Glomerular visceral epithelial cell (primary cell): ENCODE data around the gene RCAN1.

ENCODE experiments used
- DNase-seq: peaks from one replicate; pipeline ENCODE4 v3.0.0-alpha.2; 2016; ENCODE audit errors: extremely low spot score

The RCAN1 gene

DNA sequence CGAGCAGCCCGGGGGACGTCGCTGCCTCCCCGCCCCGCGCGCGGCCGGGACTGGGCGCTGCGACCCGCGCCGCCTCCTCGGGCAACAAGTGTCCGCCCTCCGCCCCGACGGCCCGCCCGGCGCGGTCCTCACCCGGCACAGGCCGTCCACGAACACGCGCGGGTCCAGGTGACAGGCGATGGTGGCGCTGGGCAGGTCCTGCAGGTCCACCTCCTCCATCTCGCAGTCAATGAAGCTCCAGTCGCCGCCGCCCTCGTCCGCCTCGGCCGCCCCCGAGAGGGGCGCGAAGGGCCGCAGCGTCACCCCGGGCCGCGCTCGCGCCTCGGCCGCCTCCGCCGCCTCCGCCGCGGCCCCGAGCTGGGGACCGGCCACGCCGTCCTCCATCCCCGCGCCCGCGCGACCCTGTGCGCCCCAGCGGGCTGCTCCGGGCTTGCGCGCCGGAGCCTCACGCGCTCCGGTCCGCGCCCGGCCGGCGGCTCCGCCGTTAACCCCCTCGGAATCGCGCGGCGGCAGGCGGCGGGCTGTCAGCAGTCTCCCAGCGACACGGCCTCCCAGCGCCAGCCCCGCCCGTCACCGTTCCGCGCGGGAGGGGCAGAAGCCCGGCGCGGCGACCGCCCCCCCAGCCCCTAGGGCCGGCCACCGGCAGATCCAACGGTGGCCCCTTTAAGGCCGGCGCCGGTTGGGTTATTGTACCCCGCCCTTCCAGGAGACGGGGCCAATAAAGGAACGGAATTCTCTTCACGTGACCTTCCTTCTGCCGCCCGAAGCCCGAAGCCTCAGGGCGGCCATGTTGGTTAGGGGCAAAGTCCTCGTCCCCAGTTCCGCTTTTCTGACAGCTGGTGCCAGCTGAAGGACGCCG is at the start of gene RCAN1:
Gene RCAN1, minus strand, starts transcription at position 486 of the 859 bp plus-strand sequence. Its CDS starts 102 bp downstream, at position 384.
- peak; percentile 92 for DNase-seq

DNA sequence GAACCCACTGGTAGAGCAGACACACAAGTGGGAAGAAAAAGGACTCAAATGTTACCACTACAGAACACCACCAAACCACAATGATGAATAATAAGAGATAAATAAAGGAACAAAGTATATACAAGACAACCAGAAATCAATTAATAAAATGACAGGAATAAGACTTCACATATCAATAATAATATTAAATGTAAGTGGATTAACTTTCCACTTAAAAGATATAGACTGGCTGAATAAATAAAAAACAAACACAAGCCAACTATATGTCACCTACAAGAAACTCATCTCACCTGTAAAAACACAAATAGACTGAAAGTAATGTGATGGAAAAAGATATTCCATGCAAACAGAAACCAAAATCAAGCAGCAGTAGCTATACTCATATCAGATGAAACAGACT is 46.9 kb upstream of the RCAN1 start:
- DNase-seq = no peak

DNA sequence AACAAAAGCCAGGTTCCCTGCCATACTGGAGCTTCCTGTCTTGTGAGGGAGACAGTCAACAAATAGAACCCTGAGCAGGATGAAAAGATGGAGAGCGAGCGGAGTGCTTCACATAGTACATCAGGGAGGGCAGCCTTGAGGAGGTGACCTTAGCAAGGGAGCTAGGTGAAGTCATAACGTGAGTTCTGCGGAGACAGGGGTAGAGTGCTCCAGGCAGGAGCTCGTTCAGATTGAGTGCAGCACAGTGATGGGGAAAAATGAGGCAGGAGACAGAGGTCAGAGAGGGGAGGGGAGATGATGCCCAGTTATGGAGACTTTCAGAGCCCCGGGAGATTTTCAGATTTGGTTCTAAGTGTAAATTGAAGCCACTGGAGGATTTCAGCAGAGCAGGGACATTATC is 38.6 kb upstream of the RCAN1 start:
- no peak for DNase-seq

DNA sequence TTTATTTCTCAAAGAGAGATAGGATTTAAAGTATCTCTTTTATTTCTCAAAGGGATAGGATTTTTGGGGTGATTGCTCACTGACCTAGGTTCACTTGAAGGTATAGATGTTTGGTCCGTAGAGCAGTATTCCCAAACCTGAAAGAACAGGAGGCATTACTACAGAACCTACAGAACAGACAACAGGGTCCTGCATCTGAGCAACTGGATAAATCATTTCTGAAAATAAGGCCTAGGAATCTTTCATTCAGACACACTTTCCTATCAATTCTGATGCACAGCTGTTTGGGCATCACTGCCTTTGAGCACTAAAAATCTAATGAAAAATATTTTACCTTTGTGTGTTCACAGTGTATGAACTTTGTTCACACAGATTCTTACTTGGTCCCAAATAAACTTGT is 36.7 kb upstream of the RCAN1 start:
- no peak for DNase-seq

DNA sequence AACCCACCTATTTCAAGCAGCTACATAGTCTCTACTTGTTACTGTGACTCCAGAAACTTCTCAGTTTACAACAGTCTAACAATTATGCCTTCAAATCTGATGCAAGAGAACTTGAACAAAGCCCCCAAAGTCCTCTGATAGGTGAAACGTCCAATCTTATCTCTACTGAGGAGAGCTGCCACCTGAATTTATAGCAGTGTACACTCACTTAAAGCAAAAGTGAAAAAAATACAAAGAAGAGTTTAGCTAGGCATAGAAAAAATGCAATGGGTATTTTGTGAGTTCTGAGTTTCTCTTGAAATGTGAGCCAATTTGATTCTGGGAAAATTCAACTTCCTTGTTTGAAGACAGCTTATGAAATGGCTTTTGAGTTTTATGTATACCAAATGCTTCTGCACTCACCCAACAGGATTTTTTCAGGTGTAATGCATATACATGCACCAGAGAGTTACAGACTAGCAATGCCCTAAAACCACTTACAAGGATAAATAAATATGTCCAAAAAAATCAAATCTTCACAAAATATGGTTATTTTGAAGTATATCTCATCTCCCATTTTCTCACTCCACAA is 36.0 kb upstream of the RCAN1 start:
- no peak for DNase-seq

DNA sequence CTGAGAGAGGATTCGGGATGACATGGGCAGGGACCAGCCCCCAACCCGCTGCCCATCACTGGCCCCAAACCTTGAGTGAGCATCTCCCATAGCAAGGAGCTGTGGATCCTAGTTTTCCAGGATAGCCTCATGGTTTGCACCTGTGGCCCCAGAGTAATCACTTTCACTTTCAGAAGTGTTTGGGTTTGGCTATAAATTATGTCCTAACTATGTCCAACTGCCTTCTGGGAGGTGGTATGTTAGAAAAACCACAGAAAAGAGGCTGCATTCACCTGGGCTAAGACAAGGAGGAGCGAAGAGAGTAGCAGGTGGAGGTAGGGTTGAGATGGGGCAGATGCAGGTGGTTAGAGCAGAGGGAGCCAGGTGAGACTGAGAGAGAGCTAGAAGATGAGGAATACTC is 34.5 kb upstream of the RCAN1 start:
- DNase-seq = no peak

DNA sequence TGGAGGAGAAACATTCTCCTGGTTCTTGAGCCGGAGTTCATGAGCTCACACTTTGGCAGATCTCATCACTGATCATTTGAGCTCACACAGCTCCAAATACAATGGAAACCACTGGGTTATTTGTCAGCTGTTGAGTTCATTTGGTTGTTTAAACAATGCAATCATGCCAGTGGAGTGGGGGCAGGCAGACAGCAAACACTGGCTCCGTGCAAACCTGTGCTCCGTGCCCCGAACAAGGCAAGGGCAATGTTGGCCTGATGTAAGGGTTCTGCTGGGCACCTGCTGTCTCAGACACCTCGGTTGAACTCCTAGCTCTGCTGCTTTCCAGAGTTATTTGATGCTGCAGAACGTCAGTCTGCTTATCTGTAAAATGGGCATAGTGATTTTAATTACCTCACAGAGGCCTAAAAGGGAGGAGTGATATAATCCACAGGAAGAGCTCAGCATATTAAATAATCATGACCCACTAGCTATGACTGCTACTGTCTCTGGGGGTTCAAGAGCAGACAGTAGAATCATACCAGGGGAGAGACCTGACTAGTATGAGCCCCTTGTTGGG is 33.9 kb upstream of the RCAN1 start:
- DNase-seq = no peak

DNA sequence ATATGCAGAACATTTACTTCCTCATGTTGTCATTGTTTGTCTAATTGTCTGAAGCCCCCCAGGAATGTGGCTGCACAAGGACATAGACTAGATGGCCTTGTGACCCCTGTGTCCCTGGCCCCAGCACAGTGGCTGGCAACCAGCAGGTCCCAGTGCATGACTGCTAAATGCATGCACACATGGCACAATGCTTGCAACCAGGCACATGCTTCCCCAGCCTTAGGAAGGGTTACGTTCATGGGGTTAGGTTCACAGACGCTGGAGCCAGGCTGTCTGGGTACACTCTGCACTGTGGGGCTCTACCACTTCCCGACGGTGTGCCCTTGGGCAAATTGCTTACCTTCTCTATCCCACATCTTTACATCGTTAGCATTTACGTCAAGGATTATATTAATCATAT is 32.6 kb upstream of the RCAN1 start:
- DNase-seq = no peak

DNA sequence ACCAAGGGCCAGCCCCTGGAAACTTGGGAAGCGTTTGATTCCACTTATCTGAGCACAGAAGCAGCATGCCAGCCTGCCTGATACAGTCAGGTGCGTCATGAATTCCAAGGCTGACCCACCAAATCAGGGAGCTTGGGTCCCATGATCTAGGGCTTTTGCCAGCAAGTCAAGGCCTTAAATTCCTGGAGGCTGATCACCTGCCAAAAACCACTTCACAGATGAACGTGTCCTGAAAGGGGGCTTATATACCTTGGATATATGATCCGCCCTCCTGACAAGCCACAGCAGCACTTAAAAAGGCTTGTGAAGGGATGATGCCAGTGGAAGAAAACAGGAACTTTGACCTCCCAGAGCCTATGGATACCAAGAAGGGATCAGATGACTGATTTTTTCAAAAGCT is 29.9 kb upstream of the RCAN1 start:
- no peak for DNase-seq

DNA sequence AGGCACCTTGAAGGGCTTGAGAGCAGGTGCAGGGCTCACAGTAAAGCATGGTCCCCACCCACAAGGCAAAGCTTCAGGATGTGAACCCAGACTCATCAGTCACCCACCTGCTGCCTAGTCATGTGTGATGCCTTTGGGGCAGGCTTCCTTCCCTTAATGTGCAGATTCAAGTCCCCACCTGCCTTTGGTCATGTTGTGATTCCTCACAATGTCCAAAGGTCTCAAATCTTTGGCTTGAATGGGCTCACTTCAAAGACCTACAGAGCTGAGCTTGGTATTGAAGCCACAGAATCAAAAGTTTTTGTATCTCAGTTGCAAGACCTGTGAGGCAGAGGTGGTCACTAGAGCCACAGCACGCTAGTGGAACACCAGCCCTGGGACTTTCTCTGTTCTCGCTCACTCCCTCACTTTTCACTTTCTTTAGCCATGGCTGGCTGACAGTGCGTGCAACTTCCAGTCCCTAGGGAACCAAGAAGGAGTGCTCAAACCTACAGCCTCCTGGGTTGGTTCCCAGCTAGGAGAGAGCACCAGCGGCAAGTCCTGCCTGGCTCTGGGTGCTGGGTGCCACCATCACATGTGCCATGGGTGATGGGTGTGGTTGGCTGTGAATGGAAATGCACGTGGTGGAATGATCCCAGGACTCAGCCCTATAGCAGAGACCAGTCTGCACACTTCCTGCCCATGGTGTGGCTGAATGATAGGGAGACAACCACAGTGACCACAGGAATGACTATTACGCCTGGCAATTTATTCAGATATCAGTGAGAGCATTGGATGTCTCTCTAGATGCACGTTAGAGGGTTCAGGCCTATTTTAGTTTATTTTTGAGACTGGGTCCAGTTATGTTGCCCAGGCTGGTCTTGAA is 27.5 kb upstream of the RCAN1 start:
- peak; percentile 69 for DNase-seq

DNA sequence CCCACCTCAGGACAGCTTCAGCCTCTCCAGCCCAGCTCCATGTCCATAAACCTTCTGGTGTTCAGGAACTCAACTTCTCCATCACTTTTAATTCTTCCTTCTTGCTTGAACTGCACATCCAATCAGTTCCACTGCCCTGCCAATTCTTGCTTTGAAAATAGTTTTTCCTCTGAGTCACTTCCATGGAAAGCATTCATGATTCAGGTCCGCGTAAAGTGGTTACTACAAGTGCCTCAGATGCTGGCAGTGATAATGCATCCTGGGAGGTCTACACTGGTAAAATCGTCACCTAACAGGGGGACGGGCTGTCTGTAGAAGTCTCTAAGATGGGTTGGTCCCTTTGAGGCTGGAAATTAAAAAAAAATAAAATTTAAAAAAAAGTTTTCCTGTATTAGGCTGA is 25.9 kb upstream of the RCAN1 start:
- DNase-seq = peak; percentile 63

DNA sequence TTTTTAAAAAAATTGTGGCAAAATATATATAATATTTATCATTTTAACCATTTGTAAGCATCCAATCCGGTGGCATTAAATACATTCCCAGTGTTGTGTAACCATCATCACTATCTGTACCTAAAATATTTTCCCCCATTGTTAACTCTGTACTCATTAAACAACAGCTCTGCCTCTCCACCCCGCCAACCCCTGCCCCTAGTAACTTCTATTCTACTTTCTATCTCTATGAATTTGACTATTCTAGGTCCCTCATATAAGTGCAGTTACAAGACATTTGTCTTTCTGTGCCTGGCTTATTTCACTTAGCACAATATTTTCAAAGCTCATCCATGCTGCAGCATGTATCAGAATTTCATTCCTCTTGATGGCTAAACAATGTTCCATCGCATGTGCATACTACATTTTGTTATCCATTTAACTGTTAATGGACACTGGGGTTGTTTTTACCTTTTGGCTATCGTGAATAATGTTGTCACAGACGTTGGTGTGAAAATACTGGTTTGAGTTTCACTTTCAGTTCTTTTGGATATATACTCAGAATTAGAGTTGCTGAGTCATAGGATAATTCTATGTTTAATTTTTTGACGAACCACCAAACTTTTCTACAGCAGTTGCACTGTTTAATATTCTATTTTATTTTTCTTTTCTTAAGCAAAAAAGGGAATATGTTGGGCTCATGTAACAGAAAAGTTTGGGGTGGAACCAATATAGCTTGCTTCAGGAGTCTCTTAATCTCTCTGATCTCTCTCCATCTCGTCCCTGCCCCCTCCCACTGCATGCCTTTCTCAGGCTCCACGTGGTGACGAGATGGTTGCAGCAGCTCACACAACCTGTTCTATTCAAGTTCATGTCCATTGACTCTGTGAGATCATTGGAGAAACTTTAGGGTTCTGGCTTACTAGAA is 25.2 kb upstream of the RCAN1 start:
- DNase-seq = no peak

DNA sequence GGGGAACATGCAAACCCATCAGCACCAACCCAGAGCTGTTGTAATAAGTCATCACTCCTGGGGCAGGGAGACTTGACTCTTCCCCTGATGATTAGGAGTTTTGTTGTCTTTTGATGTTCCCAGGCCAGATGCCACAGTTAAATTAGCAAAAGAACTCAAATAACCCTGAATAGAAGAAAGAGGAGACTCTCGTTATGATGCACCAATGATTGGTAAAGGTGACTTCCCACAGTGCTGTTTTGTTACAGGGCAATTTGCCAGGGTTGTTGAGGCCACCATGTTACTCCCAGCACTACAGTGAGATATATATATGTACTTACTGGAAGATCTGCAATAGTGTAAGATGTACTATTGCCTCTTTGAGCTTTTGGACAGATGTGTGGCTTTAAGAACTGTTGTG is 24.3 kb upstream of the RCAN1 start:
- no peak for DNase-seq

DNA sequence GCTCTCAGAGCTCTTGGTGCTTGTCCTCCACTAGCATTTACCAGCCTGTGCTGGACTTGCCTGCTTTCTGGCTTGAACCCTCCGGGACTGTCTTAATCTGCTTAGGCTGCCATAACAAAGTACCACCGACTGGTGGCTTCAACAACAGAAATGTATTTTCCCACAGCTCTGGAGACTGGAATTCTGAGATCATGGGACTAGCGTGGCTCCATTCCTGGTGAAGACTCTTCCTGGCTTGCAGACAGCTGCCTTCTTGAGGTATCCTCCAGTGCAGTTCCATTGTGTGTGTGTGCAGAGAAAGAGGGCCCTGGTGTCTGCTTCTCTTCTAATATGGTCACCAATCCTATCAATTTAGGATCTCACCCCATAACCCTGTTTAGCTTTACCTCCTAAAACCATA is 22.0 kb upstream of the RCAN1 start:
- no peak for DNase-seq

DNA sequence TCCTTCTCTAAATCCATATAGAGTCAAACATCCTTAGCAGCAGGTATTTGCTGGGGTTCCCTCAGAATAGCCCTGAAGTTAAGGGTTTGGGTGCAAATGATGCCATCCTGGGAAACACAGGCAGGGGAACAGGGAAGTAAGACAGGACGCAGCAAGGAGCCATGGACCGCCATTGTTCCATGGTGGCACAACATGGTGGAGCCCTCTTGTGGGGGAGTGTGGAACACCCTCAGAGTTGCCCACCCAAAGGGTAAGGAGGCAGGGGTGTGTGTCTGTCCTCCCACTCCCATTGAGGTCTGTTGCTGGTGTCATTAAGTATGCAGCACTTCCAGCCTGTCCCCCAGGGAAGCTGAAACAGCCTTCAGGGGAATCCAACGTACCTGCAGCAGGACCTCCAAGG is 20.4 kb upstream of the RCAN1 start:
- DNase-seq = no peak

DNA sequence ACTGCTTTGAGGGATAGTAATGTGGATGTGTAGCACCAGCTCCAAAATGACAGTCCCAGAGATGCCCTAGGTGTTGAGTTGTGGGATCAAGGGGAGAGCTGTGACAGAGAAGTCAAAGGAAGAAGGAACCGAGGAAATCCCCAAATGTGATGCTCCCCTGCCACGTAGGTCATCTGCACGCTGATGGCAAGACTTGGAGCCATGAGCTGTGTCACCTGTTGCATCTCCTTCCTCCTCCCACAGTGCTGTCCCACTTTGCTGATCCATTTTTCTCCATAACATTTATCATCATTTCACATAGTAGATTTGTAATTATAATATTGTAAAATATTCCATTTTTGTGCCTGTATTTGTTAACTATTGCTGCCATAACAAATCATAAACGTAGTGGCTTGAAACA is 17.6 kb upstream of the RCAN1 start:
- no peak for DNase-seq

DNA sequence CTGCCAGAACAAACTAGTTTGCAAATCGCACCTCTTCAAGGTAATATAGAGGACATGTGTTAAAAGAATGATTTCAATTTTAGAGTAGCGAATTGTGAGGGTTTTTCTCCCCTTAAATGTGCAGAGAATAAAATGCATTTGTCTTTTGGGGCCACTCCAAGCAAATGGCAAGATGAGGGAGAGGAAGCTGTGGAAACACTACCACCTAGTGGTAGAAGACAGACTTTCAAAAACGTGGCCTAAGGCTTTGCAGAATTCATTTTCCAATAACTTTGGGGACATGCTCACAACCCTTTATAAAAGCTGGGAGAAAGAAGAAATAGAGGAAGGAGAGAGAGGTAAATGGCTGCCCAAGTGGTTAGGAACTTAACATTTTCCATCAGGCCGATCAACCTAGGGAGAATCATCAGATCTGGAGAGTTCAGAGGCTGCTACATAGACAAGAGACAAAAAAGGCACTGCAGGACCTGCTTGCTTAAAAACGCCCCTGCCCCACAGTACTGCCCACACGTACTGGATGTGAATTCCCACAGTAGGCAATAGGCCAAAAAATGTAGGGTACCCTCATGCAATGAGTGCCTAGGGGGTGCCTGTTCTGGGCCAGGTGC is 15.7 kb upstream of the RCAN1 start:
- peak; percentile 54 for DNase-seq

DNA sequence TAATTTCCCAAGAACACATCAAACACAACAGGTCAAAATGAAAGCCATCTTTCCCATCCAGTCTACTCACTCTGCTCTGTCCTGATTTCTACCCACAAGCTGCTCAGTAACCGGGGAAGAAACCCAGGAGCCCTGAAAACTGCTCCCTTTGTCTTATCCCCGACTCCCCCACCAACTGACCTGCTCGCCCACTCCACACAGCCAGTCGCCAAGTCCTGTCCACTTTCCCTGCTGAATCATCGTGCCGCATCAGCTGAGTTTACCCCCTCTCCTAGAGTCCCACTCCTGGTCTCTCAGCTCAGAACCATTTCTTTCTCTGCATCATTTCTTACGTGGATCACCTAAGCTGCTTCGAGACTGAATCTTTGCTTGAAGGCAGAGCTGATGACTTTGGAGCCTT is 11.2 kb upstream of the RCAN1 start:
- DNase-seq = no peak

DNA sequence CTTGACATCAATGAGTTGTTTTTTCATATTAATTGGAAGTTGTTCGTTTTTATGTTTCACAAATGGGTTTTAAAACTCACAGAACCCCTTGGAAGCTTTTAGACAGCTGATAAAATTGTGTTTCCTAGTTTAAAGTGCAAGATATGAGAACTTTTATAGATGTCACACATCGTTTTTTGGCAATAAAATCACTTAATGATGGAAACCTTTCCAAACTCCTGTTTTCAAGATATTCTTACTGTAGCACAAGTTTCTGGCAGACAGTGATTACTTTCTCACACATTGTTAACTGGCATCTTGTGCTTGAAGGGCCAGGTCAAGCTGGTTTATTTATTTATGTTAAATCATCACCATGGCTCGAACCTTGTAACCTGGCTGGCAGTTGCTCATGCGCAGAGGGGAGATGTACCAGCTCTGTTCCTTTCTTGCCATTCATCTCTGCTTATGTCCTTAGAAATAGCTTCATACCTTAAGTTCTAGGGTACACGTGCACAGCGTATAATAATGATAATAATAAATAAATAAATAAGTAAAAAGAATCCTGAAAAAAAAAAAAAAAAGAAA is 10.2 kb upstream of the RCAN1 start:
- DNase-seq = no peak

DNA sequence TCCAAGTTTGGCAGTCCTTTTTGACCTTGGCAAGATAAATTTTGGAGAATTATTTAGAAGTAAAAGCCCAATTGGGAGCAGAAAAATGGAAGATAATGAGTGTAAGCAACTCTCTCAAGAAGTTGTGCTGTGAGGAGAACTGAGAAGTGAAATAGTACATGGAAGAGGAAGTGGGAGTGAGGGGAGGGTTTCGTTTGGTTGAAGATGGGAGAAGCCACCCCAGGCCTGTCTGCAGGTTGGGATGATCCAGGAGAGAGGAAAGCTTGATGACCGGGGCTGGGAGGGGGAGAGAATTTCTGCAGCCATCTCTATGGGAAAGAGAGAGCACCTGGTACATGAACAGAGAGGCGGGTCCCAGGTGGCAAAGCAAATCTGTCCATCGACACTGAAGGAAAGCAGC is 8.6 kb upstream of the RCAN1 start:
- no peak for DNase-seq
